SK-N-SH treated with all-trans-retinoic acid at 6 μM for 48 hours (cell line): ENCODE results near the gene PIGU.
"Not testable (repeated sequence)": the region's sequence is repeated elsewhere in the genome, so short reads cannot be mapped to it uniquely, and the experiment has no call there.

ENCODE experiments used
- ATAC-seq: fragments of 200-7000 bp; cut with Tn5 transposase; 3 replicates; pipeline ENCODE4 v1.9.1; 2020; ENCODE audit warnings: mild to moderate bottlenecking, moderate library complexity
- BACH2 ChIP-seq: fragments of 250-450 bp; sonication (Bioruptor Pico); IDR thresholded peaks from 2 replicates; pipeline ENCODE4 v1.9.0; 2021; ENCODE audit warnings: mild to moderate bottlenecking, borderline replicate concordance
- CREB5 ChIP-seq: fragments of 250-450 bp; sonication (Bioruptor Pico); IDR thresholded peaks from 2 replicates; pipeline ENCODE4 v1.5.1; 2020; ENCODE audit warnings: low read depth, mild to moderate bottlenecking, moderate library complexity
- CSDC2 ChIP-seq: fragments of 250-450 bp; sonication (Bioruptor Pico); IDR thresholded peaks from 2 replicates; pipeline ENCODE4 v1.5.0; 2020; ENCODE audit warnings: mild to moderate bottlenecking, moderate library complexity
- CSRNP3 ChIP-seq: fragments of 250-450 bp; sonication (Bioruptor Pico); IDR thresholded peaks from 2 replicates; pipeline ENCODE4 v1.5.1; 2021; ENCODE audit warnings: mild to moderate bottlenecking, moderate library complexity
- ESRRG ChIP-seq: fragments of 250-450 bp; sonication (Bioruptor Pico); IDR thresholded peaks from 2 replicates; pipeline ENCODE4 v1.6.1; 2021; ENCODE audit warnings: mild to moderate bottlenecking
- GLIS3 ChIP-seq: fragments of 250-450 bp; sonication (Bioruptor Pico); IDR thresholded peaks from 2 replicates; pipeline ENCODE4 v1.5.0; 2020; ENCODE audit warnings: mild to moderate bottlenecking, moderate library complexity
- ISL1 ChIP-seq: fragments of 250-450 bp; sonication (Bioruptor Pico); IDR thresholded peaks from 2 replicates; pipeline ENCODE4 v2.1.2; 2022; ENCODE audit warnings: mild to moderate bottlenecking, moderate library complexity
- OSR1 ChIP-seq: fragments of 250-450 bp; sonication (Bioruptor Pico); IDR thresholded peaks from 2 replicates; pipeline ENCODE4 v1.8.0; 2022; ENCODE audit warnings: moderate library complexity, mild to moderate bottlenecking, inconsistent platforms
- PATZ1 ChIP-seq: fragments of 250-450 bp; sonication (Bioruptor Pico); IDR thresholded peaks from 2 replicates; pipeline ENCODE4 v1.8.0; 2020; ENCODE audit warnings: mild to moderate bottlenecking, moderate library complexity, borderline replicate concordance
- PPARA ChIP-seq: fragments of 250-450 bp; sonication (Bioruptor Pico); IDR thresholded peaks from 2 replicates; pipeline ENCODE4 v1.5.0; 2020; ENCODE audit warnings: mild to moderate bottlenecking, borderline replicate concordance
- RARB ChIP-seq: fragments of 250-450 bp; sonication (Bioruptor Pico); IDR thresholded peaks from 2 replicates; pipeline ENCODE4 v1.8.0; 2021; ENCODE audit warnings: mild to moderate bottlenecking, moderate library complexity
- SNAI2 ChIP-seq: fragments of 250-450 bp; sonication (Bioruptor Pico); IDR thresholded peaks from 2 replicates; pipeline ENCODE4 v1.5.0; 2020; ENCODE audit warnings: mild to moderate bottlenecking, moderate library complexity
- TOX ChIP-seq: fragments of 250-450 bp; sonication (Bioruptor Pico); IDR thresholded peaks from 2 replicates; pipeline ENCODE4 v1.8.0; 2021; ENCODE audit warnings: mild to moderate bottlenecking, moderate library complexity, borderline replicate concordance
- TSHZ2 ChIP-seq: fragments of 250-450 bp; sonication (Bioruptor Pico); IDR thresholded peaks from 2 replicates; pipeline ENCODE4 v1.5.0; 2020; ENCODE audit warnings: mild to moderate bottlenecking, moderate library complexity
- ZC3H10 ChIP-seq: fragments of 250-450 bp; sonication (Bioruptor Pico); IDR thresholded peaks from 2 replicates; pipeline ENCODE4 v1.5.1; 2021; ENCODE audit warnings: mild to moderate bottlenecking, moderate library complexity
- ZFP30 ChIP-seq: fragments of 450-650 bp; formaldehyde crosslinking; IDR thresholded peaks from 2 replicates; pipeline ENCODE4 v1.5.0; 2022; ENCODE audit warnings: mild to moderate bottlenecking, moderate library complexity
- ZNF565 ChIP-seq: fragments of 450-650 bp; formaldehyde crosslinking; conservative IDR thresholded peaks from 2 replicates; pipeline ENCODE4 v1.5.0; 2020; ENCODE audit warnings: low read depth, mild to moderate bottlenecking, moderate library complexity
- ZNF70 ChIP-seq: fragments of 450-650 bp; formaldehyde crosslinking; IDR thresholded peaks from 2 replicates; pipeline ENCODE4 v1.5.0; 2020; ENCODE audit warnings: mild to moderate bottlenecking, moderate library complexity

The PIGU gene

GRCh38 chr20:34717230-34718095 lies 40.6 kb upstream of the PIGU start:
- TF ChIP-seq ISL1 (CRISPR knock-in tag) (no peak), SNAI2 (CRISPR knock-in tag) (no peak), ZNF70 (CRISPR knock-in tag) (no peak), TSHZ2 (no peak), BACH2 (CRISPR knock-in tag) (no peak), ESRRG (CRISPR knock-in tag) (no peak)
- ATAC-seq, result no peak

GRCh38 chr20:34716921-34717229 lies 40.0 kb upstream of the PIGU start:
- no peak for ATAC-seq
- TF ChIP-seq PATZ1 (CRISPR knock-in tag) (no peak), SNAI2 (CRISPR knock-in tag) (no peak), ISL1 (CRISPR knock-in tag) (no peak), GLIS3 (CRISPR knock-in tag) (no peak), TSHZ2 (no peak), CREB5 (CRISPR knock-in tag) (no peak), PPARA (CRISPR knock-in tag) (no peak), ZFP30 (CRISPR knock-in tag) (no peak), CSRNP3 (CRISPR knock-in tag) (no peak), ZNF70 (CRISPR knock-in tag) (no peak), OSR1 (CRISPR knock-in tag) (no peak), ZNF565 (CRISPR knock-in tag) (no peak), CSDC2 (CRISPR knock-in tag) (no peak), ZC3H10 (CRISPR knock-in tag) (no peak), TOX (no peak)

- TF ChIP-seq GLIS3 (CRISPR knock-in tag), result no peak
- TF ChIP-seq RARB (CRISPR knock-in tag), result no peak
- no peak for TF ChIP-seq TSHZ2
- TF ChIP-seq TOX, result no peak
- TF ChIP-seq CREB5 (CRISPR knock-in tag), result no peak
Measured at GRCh38 chr20:34715384-34715783, 38.5 kb upstream of the PIGU start.

GRCh38 chr20:34713944-34714515 lies 37.1 kb upstream of the PIGU start:
- not testable (repeated sequence) for ATAC-seq

More at GRCh38 chr20:34715384-34715783, 38.5 kb upstream of the PIGU start:
- no peak for ATAC-seq
